Thyroid gland (tissue), 4 donors: Measurements from ENCODE around the gene ACVR1. TPM values are rescaled to one million over a fixed set of nuclear protein-coding genes. Genes with fewer than 3 reads are reported as not detected.

ENCODE experiments used
- DNase-seq, 2 donors: peaks; one replicate each; pipeline ENCODE4 v3.0.0-alpha.2; 2019
- H3K27ac ChIP-seq, 3 donors: fragments of 200-600 bp; sonication (generic); 1 replicate in 2 of 3; 2 replicates in 1 of 3; pipeline ENCODE4 v1.5.1; 2016 to 2019; ENCODE audit warnings: mild to moderate bottlenecking in 1 of 3, moderate library complexity in 1 of 3
- H3K27me3 ChIP-seq: fragments of 200-600 bp; sonication (generic); one replicate; pipeline ENCODE4 v1.5.1; 2019
- H3K36me3 ChIP-seq, 2 donors: fragments of 200-600 bp; sonication (generic); one replicate each; pipeline ENCODE4 v1.5.1; 2016 to 2019
- H3K4me1 ChIP-seq, 2 donors: fragments of 200-600 bp; sonication (generic); one replicate each; pipeline ENCODE4 v1.5.1; 2017 to 2019
- H3K4me3 ChIP-seq, 3 donors: fragments of 200-600 bp; sonication (generic); replicated peaks in 1 of 3; 1 replicate in 2 of 3; 2 replicates in 1 of 3; pipeline ENCODE4 v1.5.1; 2016; ENCODE audit warnings: mild to moderate bottlenecking in 1 of 3
- H3K9me3 ChIP-seq: fragments of 200-600 bp; sonication (generic); one replicate; pipeline ENCODE4 v1.5.1; 2017
- POLR2A ChIP-seq, 2 donors: fragments of 450-650 bp; IDR thresholded peaks; one replicate each; pipeline ENCODE4 v1.6.1; 2017; ENCODE audit warnings: antibody characterized with exemption in 2 of 2, mild to moderate bottlenecking in 2 of 2, moderate library complexity in 1 of 2
- WGBS, 2 donors: methylation state at CpG; one replicate each; pipeline ENCODE4 v1.1.5; 2017; 5-methylcytosine and 5-hydroxymethylcytosine counted together
- intact Hi-C: fragments of 100-400 bp; cut with DNase I; formaldehyde crosslinking; loops from one replicate; pipeline ENCODE4 v1.15.1; 2023
- total RNA-seq, 4 donors: library from RNA; depleted of rRNA; stranded (reverse); fragments of >200 nt; gene quantifications; one replicate each; pipeline ENCODE4 v1.2.3, GENCODE V29; 2016
- TF ChIP-seq, protein P1 (sequence below), 6 experiments: fragments of 200-600 bp in 3 of 6; fragments of 450-650 bp in 3 of 6; sonication (generic) in 3 of 6; IDR thresholded peaks; one replicate each; pipeline ENCODE4 v1.5.1; 2016 to 2019; ENCODE audit warnings: antibody characterized with exemption in 6 of 6, mild to moderate bottlenecking in 2 of 6, inconsistent platforms in 1 of 6, moderate library complexity in 1 of 6

ACVR1 gene
- total RNA-seq, 4 donors from 2014 or later, result 42.7 to 55.8 (median 46.3) TPM

DNA sequence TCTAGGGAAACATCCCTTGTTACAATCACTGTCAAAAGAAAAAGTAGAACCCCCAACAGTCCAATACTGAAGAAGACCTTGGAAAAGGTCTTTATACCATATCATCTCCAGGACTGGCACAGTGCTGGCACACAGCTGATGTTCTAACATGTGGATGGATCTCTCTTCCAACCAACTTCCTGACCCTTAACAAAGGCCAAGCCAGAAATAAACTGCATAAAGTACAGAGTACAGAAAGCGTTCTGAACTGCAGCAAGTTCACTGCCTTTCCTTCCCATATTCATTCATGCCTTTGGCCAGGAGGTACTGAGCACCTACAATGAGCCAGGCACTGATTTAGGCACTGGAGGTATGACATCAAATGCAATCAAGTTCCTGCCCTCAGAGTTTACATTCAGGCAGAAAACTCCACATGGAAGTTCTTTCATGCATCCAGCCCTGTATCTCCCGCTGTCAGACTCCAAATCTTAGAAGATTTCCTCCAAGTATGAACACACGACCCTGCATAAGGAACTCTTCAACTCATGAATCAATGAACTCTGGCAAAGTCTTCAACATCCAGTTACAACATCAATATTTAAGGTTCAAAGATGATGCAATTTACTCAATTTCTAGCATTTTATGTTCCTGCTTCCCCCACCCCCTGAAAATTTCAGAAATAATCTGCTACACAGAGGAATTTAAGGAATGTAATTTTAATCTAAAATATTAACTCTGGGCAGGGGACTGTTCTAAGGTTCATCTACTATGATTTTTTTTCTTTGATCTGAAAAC, 33.8 kb downstream of the ACVR1 start:
- intact Hi-C loops, result no loop called here
- no peaks in the 10 kb centered on the region for H3K36me3 ChIP-seq
- H3K4me1 ChIP-seq, result peaks cover 49 to 69% of the 10 kb centered on the region in 2 donors
- no peak for TF ChIP-seq POLR2A (IDR thresholded peaks at IDR 0.05)
- TF ChIP-seq, protein P1, sequence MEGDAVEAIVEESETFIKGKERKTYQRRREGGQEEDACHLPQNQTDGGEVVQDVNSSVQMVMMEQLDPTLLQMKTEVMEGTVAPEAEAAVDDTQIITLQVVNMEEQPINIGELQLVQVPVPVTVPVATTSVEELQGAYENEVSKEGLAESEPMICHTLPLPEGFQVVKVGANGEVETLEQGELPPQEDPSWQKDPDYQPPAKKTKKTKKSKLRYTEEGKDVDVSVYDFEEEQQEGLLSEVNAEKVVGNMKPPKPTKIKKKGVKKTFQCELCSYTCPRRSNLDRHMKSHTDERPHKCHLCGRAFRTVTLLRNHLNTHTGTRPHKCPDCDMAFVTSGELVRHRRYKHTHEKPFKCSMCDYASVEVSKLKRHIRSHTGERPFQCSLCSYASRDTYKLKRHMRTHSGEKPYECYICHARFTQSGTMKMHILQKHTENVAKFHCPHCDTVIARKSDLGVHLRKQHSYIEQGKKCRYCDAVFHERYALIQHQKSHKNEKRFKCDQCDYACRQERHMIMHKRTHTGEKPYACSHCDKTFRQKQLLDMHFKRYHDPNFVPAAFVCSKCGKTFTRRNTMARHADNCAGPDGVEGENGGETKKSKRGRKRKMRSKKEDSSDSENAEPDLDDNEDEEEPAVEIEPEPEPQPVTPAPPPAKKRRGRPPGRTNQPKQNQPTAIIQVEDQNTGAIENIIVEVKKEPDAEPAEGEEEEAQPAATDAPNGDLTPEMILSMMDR (IDR thresholded peaks at IDR 0.05), result no peak
- no peaks in the 10 kb centered on the region for H3K27me3 ChIP-seq
- whole genome bisulfite sequencing, 2 donors, result 81 to 86% methylated on average over 3 of the region's 3 CpGs
- DNase-seq, result no peak
- H3K27ac ChIP-seq, result peak overlapping the region in 2 of 3 donors; percentile 1 to 18
- H3K4me3 ChIP-seq, result no peak overlapping the region
- no peaks in the 10 kb centered on the region for H3K9me3 ChIP-seq

DNA sequence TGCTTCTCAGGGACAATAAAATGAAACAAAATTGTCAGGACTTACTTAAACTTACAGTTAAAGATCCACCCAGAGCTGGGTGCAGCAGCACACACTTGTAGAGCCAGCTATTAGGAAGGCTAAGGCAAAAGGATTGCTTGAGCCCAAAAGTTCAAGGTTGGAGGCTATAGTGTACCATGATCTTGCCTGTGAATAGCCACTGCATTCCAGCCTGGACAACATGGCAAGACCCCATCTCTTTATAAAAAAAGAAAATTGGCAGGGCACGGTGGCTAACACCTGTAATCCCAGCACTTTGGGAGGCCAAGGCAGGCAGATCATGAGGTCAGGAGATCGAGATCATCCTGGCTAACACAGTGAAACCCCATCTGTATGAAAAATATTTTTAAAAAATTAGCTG, 34.6 kb downstream of the ACVR1 start:
- H3K27me3 ChIP-seq, result no peaks in the 10 kb centered on the region
- H3K27ac ChIP-seq, result peak overlapping the region; percentile 47 to 79 (median 73)
- intact Hi-C loops, result no loop called here
- H3K36me3 ChIP-seq, result no peaks in the 10 kb centered on the region
- no peak overlapping the region for H3K4me3 ChIP-seq
- H3K9me3 ChIP-seq, result no peaks in the 10 kb centered on the region
- H3K4me1 ChIP-seq, result peaks cover 57 to 77% of the 10 kb centered on the region in 2 donors
- DNase-seq, result no peak
- WGBS, 2 donors, result 91 to 100% methylated on average over 2 of the region's 2 CpGs
- TF ChIP-seq, protein P1 (IDR thresholded peaks at IDR 0.05), result no peak
- TF ChIP-seq POLR2A (IDR thresholded peaks at IDR 0.05), result no peak

DNA sequence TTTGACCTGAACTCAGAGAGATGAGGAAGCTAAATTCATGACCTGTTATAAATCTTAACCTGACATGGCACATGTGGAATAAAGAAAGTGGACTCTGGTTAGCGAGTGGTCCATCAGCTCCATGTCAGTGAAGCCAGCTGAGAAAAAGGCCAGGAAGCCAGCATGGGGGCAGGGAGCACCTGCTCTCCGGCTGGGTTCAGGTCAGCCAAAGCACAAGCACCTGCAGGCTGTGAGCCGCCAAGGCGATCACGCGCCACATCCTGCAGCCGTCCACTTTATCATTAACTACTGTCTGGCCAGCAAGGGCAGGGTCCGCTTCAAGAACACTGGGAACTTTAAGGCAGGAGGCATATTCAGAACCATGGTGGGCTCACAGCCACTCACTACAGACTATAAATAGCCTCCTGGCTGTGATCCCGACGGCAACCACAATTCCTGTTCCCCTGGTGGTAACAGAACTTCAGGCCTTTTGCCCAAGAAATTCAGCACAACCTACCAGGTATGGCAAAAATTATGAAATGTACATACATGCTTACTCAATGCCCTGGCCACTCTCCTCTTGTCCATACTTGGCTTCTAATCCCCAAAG, 35.5 kb downstream of the ACVR1 start:
- WGBS, 2 donors, result 27 to 34% methylated on average over 10 of the region's 10 CpGs
- H3K4me1 ChIP-seq, result peaks cover 59 to 84% of the 10 kb centered on the region in 2 donors
- TF ChIP-seq POLR2A (IDR thresholded peaks at IDR 0.05), result no peak
- TF ChIP-seq, protein P1 (IDR thresholded peaks at IDR 0.05), result peak in 3 of 6 experiments; percentile 24 to 53 (median 31)
- H3K9me3 ChIP-seq, result no peaks in the 10 kb centered on the region
- intact Hi-C loops, result no loop called here
- no peaks in the 10 kb centered on the region for H3K36me3 ChIP-seq
- peak; percentile 85 to 88 for DNase-seq
- H3K27ac ChIP-seq, result peak overlapping the region; percentile 47 to 79 (median 73)
- no peak overlapping the region for H3K4me3 ChIP-seq
- no peaks in the 10 kb centered on the region for H3K27me3 ChIP-seq

DNA sequence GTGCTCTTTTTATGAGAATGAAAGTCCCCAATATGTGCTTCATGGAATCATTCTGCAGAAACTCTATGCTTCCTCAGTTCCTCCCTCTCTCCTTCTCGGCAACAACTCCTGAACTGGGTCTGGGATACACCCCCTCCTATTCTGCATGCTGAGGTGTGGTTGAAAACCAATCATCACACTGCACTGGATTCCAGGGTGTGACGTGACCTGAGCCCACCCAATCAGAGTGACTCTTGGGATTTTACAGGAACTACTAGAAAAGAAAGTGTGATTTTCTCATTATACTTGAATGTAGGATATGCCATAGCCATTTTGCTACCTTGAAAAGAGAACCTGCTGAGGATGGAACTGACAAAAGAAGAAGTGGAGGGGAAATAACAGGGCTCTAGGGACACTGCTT, 36.3 kb downstream of the ACVR1 start:
- no peak for DNase-seq
- intact Hi-C loops, result no loop called here
- Histone ChIP-seq H3K4me3 (no peak overlapping the region), H3K27ac (peak overlapping the region; percentile 47 to 79 (median 78)), H3K4me1 (peaks cover 62 to 89% of the 10 kb centered on the region in 2 donors), H3K36me3 (no peaks in the 10 kb centered on the region), H3K27me3 (no peaks in the 10 kb centered on the region), H3K9me3 (no peaks in the 10 kb centered on the region)
- TF ChIP-seq POLR2A (IDR thresholded peaks at IDR 0.05), result no peak
- TF ChIP-seq, protein P1 (IDR thresholded peaks at IDR 0.05), result no peak
- 91 to 98% methylated on average over 2 of the region's 2 CpGs for WGBS, 2 donors
